ENCODE data around the gene ATP1B3.

Gene ATP1B3

GRCh38 chr3:141863491-141863890, 13.0 kb upstream of the ATP1B3 start:
- H3K4me1 ChIP-seq (ENCODE audit: control insufficient read depth, insufficient read depth, low read length), result no peaks in the 10 kb centered on the region
- POLR2A ChIA-PET, result no interaction called here
- H3K9me3 ChIP-seq (ENCODE audit: control insufficient read depth, insufficient read depth, low read depth, low read length), result no peaks in the 10 kb centered on the region
- H3K4me3 ChIP-seq (ENCODE audit: low read depth, low read length), result no peak overlapping the region
- H3K27ac ChIP-seq (ENCODE audit: extremely low read depth, low read depth, low read length), result no peak overlapping the region
- CTCF ChIA-PET, result interaction anchor here (1.2 kb wide), 1 partner anchor 12 kb away, joined by 6 read pairs; no protein-coding TSS in a partner anchor
- H3K36me3 ChIP-seq (ENCODE audit: control insufficient read depth in 2 of 2, insufficient read depth in 1 of 2, low read length in 2 of 2), result no peaks in the 10 kb centered on the region
- no peak for TF ChIP-seq ATF2 (tag by site-specific recombination; IDR thresholded peaks at IDR 0.05; ENCODE audit: low read depth)
- TF ChIP-seq ZNF560 (tag by site-specific recombination; IDR thresholded peaks at IDR 0.05; ENCODE audit: borderline replicate concordance), result no peak
- no peak for TF ChIP-seq ZNF133 (tag by site-specific recombination; IDR thresholded peaks at IDR 0.05)
- no peak for TF ChIP-seq SP2 (tag by site-specific recombination; IDR thresholded peaks at IDR 0.05)
- no peak for TF ChIP-seq ZNF660 (tag by site-specific recombination; IDR thresholded peaks at IDR 0.05)
- TF ChIP-seq IKZF3 (tag by site-specific recombination; IDR thresholded peaks at IDR 0.05), result no peak
- TF ChIP-seq ZNF354C (tag by site-specific recombination; IDR thresholded peaks at IDR 0.05; ENCODE audit: borderline replicate concordance, low read depth), result no peak
- TF ChIP-seq SCRT2 (tag by site-specific recombination; IDR thresholded peaks at IDR 0.05), result no peak
- TF ChIP-seq ZNF792 (tag by site-specific recombination; IDR thresholded peaks at IDR 0.05), result no peak
- TF ChIP-seq BCL6B (tag by site-specific recombination; IDR thresholded peaks at IDR 0.05), result no peak
- no peak for TF ChIP-seq AEBP2 (tag by site-specific recombination; IDR thresholded peaks at IDR 0.05; ENCODE audit: borderline replicate concordance)

- TF ChIP-seq ZNF707 (tag by site-specific recombination; IDR thresholded peaks at IDR 0.05) (no peak), ZNF544 (tag by site-specific recombination; IDR thresholded peaks at IDR 0.05) (no peak), KLF16 (tag by site-specific recombination; IDR thresholded peaks at IDR 0.05) (no peak), ZNF366 (tag by site-specific recombination; conservative IDR thresholded peaks at IDR 0.05) (no peak), ZSCAN4 (tag by site-specific recombination; IDR thresholded peaks at IDR 0.05) (no peak), SCRT1 (tag by site-specific recombination; IDR thresholded peaks at IDR 0.05; ENCODE audit: borderline replicate concordance) (no peak), ZFP69B (tag by site-specific recombination; IDR thresholded peaks at IDR 0.05) (no peak), ZNF133 (tag by site-specific recombination; IDR thresholded peaks at IDR 0.05) (no peak)
- no peaks in the 10 kb centered on the region for H3K36me3 ChIP-seq (ENCODE audit: control insufficient read depth in 2 of 2, insufficient read depth in 1 of 2, low read length in 2 of 2)
- H3K4me1 ChIP-seq (ENCODE audit: control insufficient read depth, insufficient read depth, low read length), result no peaks in the 10 kb centered on the region
- no peak overlapping the region for H3K27ac ChIP-seq (ENCODE audit: extremely low read depth, low read depth, low read length)
- CTCF ChIA-PET, result no interaction called here
- H3K9me3 ChIP-seq (ENCODE audit: control insufficient read depth, insufficient read depth, low read depth, low read length), result no peaks in the 10 kb centered on the region
- POLR2A ChIA-PET, result no interaction called here
- H3K4me3 ChIP-seq (ENCODE audit: low read depth, low read length), result no peak overlapping the region
Measured at GRCh38 chr3:141864281-141864970, 12.0 kb upstream of the ATP1B3 start.
